H1 (cell line): Measurements from ENCODE around the gene DYSF. TPM values are rescaled to one million over a fixed set of nuclear protein-coding genes. Genes with fewer than 3 reads are reported as not detected.

Source experiments
- CTCF ChIA-PET: fragments of 300-600 bp; sonication (Branson Sonifier 250); formaldehyde crosslinking; loops from one replicate; lab custom pipeline; 2021; ENCODE audit not compliant: partially characterized antibody; lab: Charles Lee
- POLR2A ChIA-PET: fragments of 300-600 bp; sonication (Branson Sonifier 250); formaldehyde crosslinking; loops from one replicate; lab custom pipeline; 2021; ENCODE audit warnings: inconsistent platforms; ENCODE audit not compliant: partially characterized antibody; lab: Charles Lee
- DNase-seq, 2 experiments: peaks; one replicate each; pipeline versions ENCODE4 v3.0.0 to v3.0.0-alpha.2; 2010 to 2022; ENCODE audit warnings: low spot score in 2 of 2, low read depth in 1 of 2, mixed read lengths in 1 of 2
- FAIRE-seq: peaks from 2 replicates; lab custom pipeline; 2011; peaks lifted over from hg19 to GRCh38; lab: Jason Lieb, UNC
- H2AFZ ChIP-seq: 2 replicates; pipeline ENCODE4 v1.8.1; 2012; ENCODE audit warnings: low read length, inconsistent platforms
- H2AK5ac ChIP-seq: 2 replicates; pipeline ENCODE4 v1.6.1; 2013; ENCODE audit warnings: low read depth, low read length
- H2BK120ac ChIP-seq: replicated peaks from 2 replicates; pipeline ENCODE3; 2013; ENCODE audit warnings: low read depth, low read length, inconsistent platforms
- H2BK12ac ChIP-seq: 2 replicates; pipeline ENCODE4 v1.6.1; 2013; ENCODE audit warnings: low read depth, low read length
- H2BK15ac ChIP-seq: 2 replicates; pipeline ENCODE4 v1.6.1; 2013; ENCODE audit warnings: low read length
- H2BK20ac ChIP-seq: 2 replicates; pipeline ENCODE4 v1.6.1; 2013; ENCODE audit warnings: low read length
- H2BK5ac ChIP-seq: 2 replicates; pipeline ENCODE4 v1.6.1; 2013; ENCODE audit warnings: low read depth, low read length
- H3K14ac ChIP-seq: 2 replicates; pipeline ENCODE4 v1.6.1; 2013; ENCODE audit warnings: inconsistent platforms; ENCODE audit not compliant: insufficient read length
- H3K18ac ChIP-seq: 2 replicates; pipeline ENCODE4 v1.6.1; 2013; ENCODE audit warnings: low read length; ENCODE audit errors: extremely low read depth
- H3K23ac ChIP-seq: 2 replicates; pipeline ENCODE4 v1.6.1; 2013; ENCODE audit warnings: inconsistent platforms; ENCODE audit not compliant: insufficient read length
- H3K23me2 ChIP-seq: 2 replicates; pipeline ENCODE4 v1.6.1; 2013; ENCODE audit warnings: low read depth, low read length
- H3K27ac ChIP-seq: 2 replicates; pipeline ENCODE4 v1.6.1; 2011; ENCODE audit warnings: low read depth, low read length, inconsistent platforms
- H3K27me3 ChIP-seq, 4 experiments: replicated peaks in 1 of 4; 1 replicate in 1 of 4; 2 replicates in 3 of 4; pipeline versions ENCODE4 v1.6.1 to v1.8.1; 2011 to 2013; ENCODE audit warnings: low read length in 3 of 4, mild to moderate bottlenecking in 3 of 4, inconsistent platforms in 2 of 4, mixed read lengths in 2 of 4, moderate library complexity in 1 of 4; ENCODE audit not compliant: control insufficient read depth in 3 of 4, insufficient read depth in 3 of 4; ENCODE audit errors: extremely low read depth in 1 of 4
- H3K36me3 ChIP-seq, 4 experiments: 2 replicates each; pipeline versions ENCODE4 v1.6.1 to v1.8.1; 2011 to 2013; ENCODE audit warnings: mild to moderate bottlenecking in 4 of 4, low read length in 3 of 4, moderate library complexity in 2 of 4, control low read depth in 1 of 4, inconsistent platforms in 1 of 4; ENCODE audit not compliant: insufficient read depth in 4 of 4, control insufficient read depth in 2 of 4
- H3K4ac ChIP-seq: replicated peaks from 2 replicates; pipeline ENCODE3; 2013; ENCODE audit warnings: low read length, low read depth, mixed read lengths, inconsistent platforms; ENCODE audit not compliant: insufficient read length
- H3K4me1 ChIP-seq, 4 experiments: replicated peaks in 1 of 4; 1 replicate in 1 of 4; 2 replicates in 3 of 4; pipeline versions ENCODE4 v1.6.1 to v1.8.1; 2011 to 2013; ENCODE audit warnings: low read length in 3 of 4, inconsistent platforms in 2 of 4, mixed read lengths in 1 of 4; ENCODE audit not compliant: insufficient read depth in 4 of 4, control insufficient read depth in 3 of 4
- H3K4me2 ChIP-seq, 2 experiments: 2 replicates each; pipeline versions ENCODE4 v1.6.1 to v1.8.1; 2011 to 2013; ENCODE audit warnings: low read depth in 2 of 2, low read length in 2 of 2, control low read depth in 1 of 2, inconsistent platforms in 1 of 2, mild to moderate bottlenecking in 1 of 2; ENCODE audit not compliant: insufficient read depth in 1 of 2
- H3K4me3 ChIP-seq, 4 experiments: fragments of 200-600, 300-600 bp in 1 of 4; sonication (generic), shearing (Covaris generic), sonication (Bioruptor Twin) in 1 of 4; 2 replicates each; pipeline versions ENCODE4 v1.5.1 to v1.8.1; 2011 to 2016; ENCODE audit warnings: low read length in 4 of 4, low read depth in 3 of 4, control low read depth in 2 of 4, inconsistent platforms in 2 of 4, mild to moderate bottlenecking in 2 of 4, mixed read lengths in 1 of 4, moderate library complexity in 1 of 4; ENCODE audit not compliant: insufficient read depth in 2 of 4; ENCODE audit errors: extremely low read depth in 1 of 4
- H3K56ac ChIP-seq: replicated peaks from 2 replicates; pipeline ENCODE3; 2013; ENCODE audit warnings: low read depth, mild to moderate bottlenecking, mixed read lengths, low read length, inconsistent platforms; ENCODE audit not compliant: insufficient read length
- H3K79me1 ChIP-seq: 2 replicates; pipeline ENCODE4 v1.6.1; 2013; ENCODE audit warnings: low read depth, low read length, control low read depth
- H3K79me2 ChIP-seq, 2 experiments: 2 replicates each; pipeline versions ENCODE4 v1.6.1 to v1.8.1; 2012 to 2013; ENCODE audit warnings: low read length in 2 of 2, mild to moderate bottlenecking in 2 of 2, inconsistent platforms in 1 of 2; ENCODE audit not compliant: insufficient read depth in 2 of 2, control insufficient read depth in 1 of 2
- H3K9ac ChIP-seq, 4 experiments: replicated peaks in 1 of 4; 1 replicate in 1 of 4; 2 replicates in 3 of 4; pipeline versions ENCODE4 v1.6.1 to v1.8.1; 2011 to 2013; ENCODE audit warnings: low read depth in 3 of 4, low read length in 3 of 4, control low read depth in 2 of 4, mild to moderate bottlenecking in 2 of 4, moderate library complexity in 2 of 4, inconsistent platforms in 1 of 4; ENCODE audit errors: extremely low read depth in 1 of 4
- H3K9me3 ChIP-seq, 2 experiments: 2 replicates each; pipeline versions ENCODE4 v1.6.1 to v1.8.1; 2012 to 2013; ENCODE audit warnings: mild to moderate bottlenecking in 2 of 2, moderate library complexity in 2 of 2, control low read depth in 1 of 2, inconsistent platforms in 1 of 2, low read depth in 1 of 2, low read length in 1 of 2, mixed read lengths in 1 of 2; ENCODE audit not compliant: insufficient read depth in 2 of 2
- H4K20me1 ChIP-seq, 2 experiments: replicated peaks in 1 of 2; 2 replicates each; pipeline versions ENCODE3 to v1.8.1; 2011 to 2013; ENCODE audit warnings: inconsistent platforms in 2 of 2, low read length in 2 of 2, mild to moderate bottlenecking in 1 of 2; ENCODE audit not compliant: insufficient read depth in 2 of 2, control insufficient read depth in 1 of 2
- H4K5ac ChIP-seq: 2 replicates; pipeline ENCODE4 v1.6.1; 2013; ENCODE audit warnings: low read length, low read depth, mixed read lengths, inconsistent platforms; ENCODE audit not compliant: insufficient read length
- H4K8ac ChIP-seq: 2 replicates; pipeline ENCODE4 v1.8.0; 2013; ENCODE audit warnings: mild to moderate bottlenecking, moderate library complexity, low read length, inconsistent platforms; ENCODE audit not compliant: insufficient read depth; ENCODE audit errors: extremely low read depth
- H4K91ac ChIP-seq: replicated peaks from 2 replicates; pipeline ENCODE3; 2013; ENCODE audit warnings: low read length, mixed read lengths, inconsistent platforms; ENCODE audit not compliant: insufficient read length
- ATF3 ChIP-seq: IDR thresholded peaks from 2 replicates; pipeline ENCODE4 v1.6.1; 2011; ENCODE audit warnings: low read depth, mild to moderate bottlenecking, low read length; ENCODE audit not compliant: insufficient read depth
- BACH1 ChIP-seq: IDR thresholded peaks from 2 replicates; pipeline ENCODE4 v1.6.1; 2012; ENCODE audit warnings: low read length, improper control_type of control experiment
- BCL11A ChIP-seq, 2 experiments: IDR thresholded peaks; one replicate each; pipeline ENCODE4 v1.6.1; 2011; ENCODE audit warnings: low read depth in 2 of 2, low read length in 2 of 2, mild to moderate bottlenecking in 2 of 2
- CTCF ChIP-seq, 3 experiments: IDR thresholded peaks; 1 replicate in 2 of 3; 2 replicates in 1 of 3; pipeline versions ENCODE4 v1.5.1 to v1.6.1; 2011; ENCODE audit warnings: low read length in 3 of 3, mild to moderate bottlenecking in 3 of 3, inconsistent platforms in 2 of 3, low read depth in 1 of 3, moderate library complexity in 1 of 3; ENCODE audit not compliant: insufficient read depth in 1 of 3; ENCODE audit errors: control extremely low read depth in 1 of 3
- RBBP5 ChIP-seq: IDR thresholded peaks from 2 replicates; pipeline ENCODE4 v1.7.1; 2012; ENCODE audit warnings: low read depth, mild to moderate bottlenecking, inconsistent platforms, low read length, moderate library complexity, borderline replicate concordance
- SIN3A ChIP-seq, 2 experiments: IDR thresholded peaks in 1 of 2; conservative IDR thresholded peaks in 1 of 2; 2 replicates each; pipeline ENCODE4 v1.6.1; 2011 to 2012; ENCODE audit warnings: low read length in 2 of 2, improper control_type of control experiment in 1 of 2, low read depth in 1 of 2, mild to moderate bottlenecking in 1 of 2
- SP1 ChIP-seq: IDR thresholded peaks from 2 replicates; pipeline ENCODE4 v1.6.1; 2011; ENCODE audit warnings: low read depth, low read length
- USF2 ChIP-seq: IDR thresholded peaks from 2 replicates; pipeline ENCODE4 v1.6.1; 2011; ENCODE audit warnings: low read length, improper control_type of control experiment
- YY1 ChIP-seq: IDR thresholded peaks from 2 replicates; pipeline ENCODE4 v1.6.1; 2011; ENCODE audit warnings: low read depth, mild to moderate bottlenecking, low read length
- WGBS, 2 experiments: shearing (Covaris generic) in 1 of 2; methylation state at CpG; one replicate each; pipeline versions ENCODE4 v1.1.6 to v1.1.7; 2013 to 2015; ENCODE audit warnings: low lambda C conversion rate in 2 of 2, mixed read lengths in 2 of 2, inconsistent platforms in 1 of 2, low coverage in 1 of 2, missing lambda C conversion rate in 1 of 2; ENCODE audit not compliant: insufficient replicate concordance in 2 of 2, insufficient coverage in 1 of 2, insufficient read length in 1 of 2; ENCODE audit errors: extremely low coverage in 1 of 2, missing lambda C conversion rate in 1 of 2; 5-methylcytosine and 5-hydroxymethylcytosine counted together
- polyA plus RNA-seq, 7 experiments: library from polyadenylated mRNA; depleted of rRNA in 3 of 7; stranded (reverse) in 5 of 7; unstranded in 2 of 7; fragments of >200 nt in 5 of 7; fragments of 200-250 nt in 2 of 7; gene quantifications; 1 replicate in 5 of 7; 2 replicates in 1 of 7; 4 replicates in 1 of 7; pipeline versions ENCODE4 v1.2.1 to v1.2.3, GENCODE V29; 2011 to 2013; ENCODE audit warnings: missing spikeins in 2 of 7, mixed read lengths in 2 of 7
- total RNA-seq: library from RNA; stranded (reverse); fragmentation: NEBNext Ultra II Directional; extraction: Animal tissue kit (Norgen Biotek cat#: 25700); gene quantifications from 2 replicates; pipeline ENCODE4 v1.2.1, GENCODE V29; 2021

Gene DYSF
- total and polyA plus RNA-seq, 2 of the 8 experiments (the other 6 are each of a cell fraction or from before 2014, with no cell fraction given): 5.8 to 7.1 TPM

- H4K91ac ChIP-seq: no peak overlapping the region
- no peak overlapping the region for H2BK5ac ChIP-seq
- no peak overlapping the region for H3K4ac ChIP-seq
- H3K4me1 ChIP-seq: peaks cover 11 to 29% (median 21%) of the 10 kb centered on the region in 4 experiments
- H2BK120ac ChIP-seq: no peak overlapping the region
- WGBS, 2 experiments: 92% methylated on average over 6 of the region's 6 CpGs; no CpG with 5 or more reads in 1 of the 2 experiments
- H2BK20ac ChIP-seq: no peak overlapping the region
- H3K56ac ChIP-seq: no peak overlapping the region
- TF ChIP-seq USF2 (no peak), BACH1 (no peak), RBBP5 (no peak), BCL11A (IDR thresholded peaks at IDR 0.05; ENCODE audit: low read depth in 2 of 2, low read length in 2 of 2) (no peak), SIN3A (conservative IDR thresholded peaks at IDR 0.05 in 1 of 2, IDR thresholded peaks at IDR 0.05 in 1 of 2; ENCODE audit: low read depth in 1 of 2, low read length in 2 of 2) (no peak), CTCF (IDR thresholded peaks at IDR 0.05; ENCODE audit: control extremely low read depth in 1 of 3, insufficient read depth in 1 of 3, low read depth in 1 of 3, low read length in 3 of 3) (no peak), ATF3 (no peak), SP1 (no peak), YY1 (no peak)
- TF ChIP-seq, all 59 proteins: peak for 0
- POLR2A ChIA-PET: interaction anchor here (0.6 to 1.6 kb wide), 3 partner anchors 9 to 115 kb away, joined by 3 to 10 read pairs (median 3); no protein-coding TSS in a partner anchor
- FAIRE-seq (no peak), DNase-seq (peak in 1 of 2 experiments; percentile 33)
- Histone ChIP-seq H3K27ac (no peak overlapping the region), H2BK12ac (no peak overlapping the region), H3K18ac (no peak overlapping the region), H3K4me3 (no peak overlapping the region), H3K9me3 (no peaks in the 10 kb centered on the region), H2AFZ (no peak overlapping the region), H4K20me1 (peaks cover 6 to 8% of the 10 kb centered on the region in 2 experiments), H4K5ac (no peak overlapping the region), H3K14ac (no peak overlapping the region), H3K79me2 (no peaks in the 10 kb centered on the region), H3K79me1 (no peaks in the 10 kb centered on the region), H3K23ac (no peak overlapping the region), H3K23me2 (no peaks in the 10 kb centered on the region), H2AK5ac (no peak overlapping the region), H2BK15ac (no peak overlapping the region), H3K27me3 (peaks cover 18 to 64% (median 53%) of the 10 kb centered on the region in 4 experiments), H3K36me3 (no peaks in the 10 kb centered on the region), H4K8ac (no peak overlapping the region), H3K9ac (no peak overlapping the region), H3K4me2 (no peak overlapping the region; a peak in 1 of 4 replicates)
- CTCF ChIA-PET: interaction anchor here (0.5 to 11.9 kb wide), 12 partner anchors 9 to 1316 kb away, joined by 3 to 238 read pairs (median 12); partner anchors contain the start of gene DYSF
Measured at GRCh38 chr2:71460056-71460455, 6.7 kb downstream of the DYSF start.
